Limb (tissue), 2 donors: ENCODE measurements around the gene HOXA11.
A peak's percentile ranks its signal among the peaks of the same experiment; 100 is the strongest.

Experiments used
- DNase-seq, 2 donors: peaks; one replicate each; pipeline ENCODE4 v3.0.0-alpha.2; 2016; ENCODE audit errors: extremely low spot score in 2 of 2

HOXA11 gene

DNA sequence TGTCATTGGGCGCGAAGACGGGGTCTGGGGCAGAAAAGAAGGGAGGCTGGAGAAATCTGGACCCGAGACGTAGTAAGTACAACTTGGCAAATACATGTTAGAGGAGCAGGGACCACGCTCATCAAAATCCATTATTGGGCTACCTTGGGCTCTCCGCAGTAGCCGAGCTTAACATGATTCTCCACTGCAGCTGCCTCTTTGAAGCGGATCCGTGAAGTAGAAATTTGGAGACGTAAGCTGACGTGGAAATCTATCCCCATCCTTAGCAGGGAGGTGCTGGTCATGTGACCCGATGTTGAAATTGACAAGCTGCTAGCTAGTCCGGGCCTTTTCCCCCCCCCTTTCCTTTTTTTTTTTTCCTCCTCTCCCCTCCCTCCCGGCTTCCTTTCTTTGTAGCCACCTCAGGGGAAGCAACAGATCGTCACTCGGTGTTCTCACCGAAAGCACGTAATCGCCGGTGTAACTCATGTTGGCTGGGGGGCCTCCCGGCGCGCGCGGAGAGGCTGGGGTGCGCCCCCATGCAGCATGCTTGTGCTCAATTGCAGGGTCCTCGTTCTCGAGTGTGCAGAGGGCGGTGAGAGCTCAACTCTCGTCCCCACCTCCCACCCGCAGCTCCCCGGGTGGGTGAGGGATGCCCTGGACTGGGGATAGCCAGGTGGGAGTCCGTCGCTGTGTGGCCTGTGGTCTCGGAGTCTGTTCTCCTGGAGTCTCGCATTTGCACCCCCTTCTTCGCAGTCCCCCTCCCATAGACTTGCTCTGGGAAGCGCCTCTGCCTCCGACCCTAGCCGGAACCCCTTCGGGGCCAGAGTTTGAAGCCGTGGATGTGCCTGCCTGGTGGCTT lies at the start of gene HOXA11:
Gene HOXA11, minus strand, starts transcription at position 220 of the 841 bp plus-strand sequence. Its CDS starts 88 bp downstream, at position 132.
- DNase-seq, result peak in 1 of 2 donors; percentile 72

DNA sequence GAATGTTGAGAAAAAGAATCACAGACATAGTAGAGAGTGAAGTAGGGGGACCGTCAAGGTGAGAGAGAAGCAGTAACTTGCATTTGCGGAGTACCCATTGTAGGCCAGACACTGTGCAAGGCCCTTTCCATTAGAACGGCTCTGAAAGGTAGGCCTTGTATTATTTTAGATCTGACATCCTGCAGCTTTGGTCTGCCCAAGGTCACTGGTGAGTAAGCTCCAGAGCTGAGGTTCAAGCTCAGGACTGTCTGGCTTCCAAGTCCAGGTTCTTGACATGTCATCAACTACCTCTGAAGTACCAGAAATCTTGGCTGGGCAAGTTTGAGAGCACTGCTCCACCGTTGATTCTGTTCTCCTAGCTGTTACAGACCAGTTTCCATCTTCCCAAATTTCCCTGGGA lies 44.4 kb upstream of the HOXA11 start:
- no peak for DNase-seq

- DNase-seq, result peak in 1 of 2 donors; percentile 58
These were observed 40.2 kb upstream of the HOXA11 start for GRCh38 chr7:27224983-27225934.

DNA sequence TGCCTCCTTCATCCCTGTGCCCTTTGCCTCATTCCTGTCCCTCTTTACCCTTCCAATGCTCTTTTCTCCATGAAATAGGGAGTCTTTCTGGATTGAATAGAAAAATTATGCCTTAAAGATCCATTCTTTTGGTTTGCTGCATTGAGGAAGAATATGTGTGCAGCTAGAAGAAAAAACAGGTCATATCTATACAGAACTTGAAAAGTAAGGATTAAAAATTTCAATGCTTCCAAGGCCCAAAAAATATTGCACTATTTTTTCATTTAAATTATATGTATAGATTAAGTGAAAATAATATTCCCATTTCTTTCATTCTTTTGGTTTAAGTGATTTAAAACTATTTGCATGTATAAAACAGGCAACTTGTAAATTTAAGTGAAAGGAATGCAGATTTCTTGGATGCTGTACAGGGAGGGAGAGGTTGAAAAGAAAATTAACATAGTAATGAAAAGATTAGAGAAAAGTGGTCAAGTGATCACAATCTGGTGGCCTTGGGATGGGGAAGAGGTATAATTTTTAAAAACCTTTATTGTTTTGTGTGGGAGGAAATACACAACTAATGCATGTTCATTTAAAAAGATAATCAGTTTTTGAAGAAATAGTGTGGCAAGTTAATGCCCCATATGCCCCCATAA lies 39.0 kb upstream of the HOXA11 start:
- no peak for DNase-seq

- no peak for DNase-seq
These were observed 36.3 kb upstream of the HOXA11 start for GRCh38 chr7:27221201-27221797.

- peak in 1 of 2 donors; percentile 38 for DNase-seq
These were observed 35.5 kb upstream of the HOXA11 start for GRCh38 chr7:27220440-27220955.

GRCh38 chr7:27219821-27220220 lies 34.8 kb upstream of the HOXA11 start:
- DNase-seq, result no peak

DNA sequence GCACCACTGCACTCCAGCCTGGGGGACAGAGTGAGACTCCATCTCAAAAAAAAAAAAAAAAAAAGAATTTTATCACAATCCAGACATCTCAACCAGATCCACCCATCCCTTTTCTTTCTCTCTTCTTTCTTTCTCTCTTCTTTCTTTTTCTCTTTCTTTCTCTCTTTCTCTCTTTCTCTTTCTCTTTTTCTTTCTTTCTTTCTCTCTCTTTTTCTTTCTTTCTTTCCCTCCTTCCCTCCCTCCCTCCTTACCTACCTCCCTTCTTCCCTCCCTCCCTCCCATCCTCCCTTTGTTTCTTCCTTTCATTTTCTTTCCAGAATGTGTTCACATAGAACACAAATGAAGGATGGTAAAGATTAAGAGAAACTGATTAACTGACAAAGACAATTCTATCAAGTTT lies 32.9 kb upstream of the HOXA11 start:
- no peak for DNase-seq

DNA sequence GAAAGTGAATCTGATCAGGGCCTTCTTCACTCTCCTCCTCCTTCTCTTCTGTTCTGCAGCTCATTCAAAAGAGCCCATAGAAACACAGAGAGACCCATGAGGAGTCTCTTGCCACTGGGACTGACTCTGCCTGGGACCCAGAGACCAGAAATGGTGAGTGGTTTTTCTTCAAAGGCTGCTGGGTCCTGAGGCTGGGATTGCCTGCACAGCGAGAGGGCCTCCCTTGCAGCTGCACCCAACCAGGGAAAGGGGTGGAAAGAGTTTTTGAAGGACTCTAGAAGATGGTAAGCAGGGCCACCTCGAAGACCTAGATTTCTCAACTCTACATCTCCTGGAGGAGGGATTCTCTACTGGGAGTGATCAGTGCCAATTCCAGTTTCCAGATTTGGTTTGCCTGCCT lies 30.3 kb upstream of the HOXA11 start:
- no peak for DNase-seq

- DNase-seq, result no peak
These were observed 29.4 kb upstream of the HOXA11 start for GRCh38 chr7:27214239-27214950.

DNA sequence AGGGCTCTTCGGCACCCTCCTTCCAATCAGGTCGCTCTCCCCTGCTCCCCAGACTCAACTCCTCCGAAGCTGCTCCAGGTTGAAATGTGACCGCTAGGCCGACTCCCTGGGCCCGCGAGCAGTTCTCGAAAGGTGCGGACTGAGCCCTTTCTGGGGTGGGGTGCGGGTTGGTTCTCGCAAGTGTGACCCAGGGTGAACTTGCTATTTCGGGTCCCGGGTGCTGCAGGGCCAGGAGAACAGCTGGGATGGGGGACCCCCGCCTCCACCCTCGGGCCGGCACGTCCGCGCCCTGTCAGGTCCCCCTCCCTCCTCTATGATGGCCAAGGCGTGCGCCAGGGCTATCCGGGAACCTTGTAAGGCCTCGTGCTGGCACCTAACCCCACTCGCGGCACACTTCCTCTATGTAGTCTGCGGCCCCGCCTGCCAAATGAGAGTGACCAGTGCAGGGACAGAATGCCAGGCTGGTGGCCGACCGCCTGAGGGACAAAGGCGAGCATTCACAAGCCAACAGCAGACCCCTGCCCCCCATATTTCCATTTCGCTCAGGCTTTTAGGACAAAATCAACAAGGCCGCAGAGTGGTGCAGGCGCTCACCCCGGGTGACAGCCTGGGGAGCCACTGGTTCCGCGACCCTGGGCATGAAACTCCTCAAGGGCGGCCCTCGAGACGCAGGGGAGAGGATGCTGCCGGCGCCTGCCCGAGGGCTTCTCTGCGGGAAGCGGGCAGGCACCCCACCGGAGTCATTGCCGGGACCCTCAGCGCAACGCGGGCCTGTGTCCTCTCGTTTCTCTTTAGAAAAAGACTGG lies 28.6 kb upstream of the HOXA11 start:
- DNase-seq, result no peak

- DNase-seq, result peak in 1 of 2 donors; percentile 56
These were observed 27.7 kb upstream of the HOXA11 start for GRCh38 chr7:27212497-27213432.

DNA sequence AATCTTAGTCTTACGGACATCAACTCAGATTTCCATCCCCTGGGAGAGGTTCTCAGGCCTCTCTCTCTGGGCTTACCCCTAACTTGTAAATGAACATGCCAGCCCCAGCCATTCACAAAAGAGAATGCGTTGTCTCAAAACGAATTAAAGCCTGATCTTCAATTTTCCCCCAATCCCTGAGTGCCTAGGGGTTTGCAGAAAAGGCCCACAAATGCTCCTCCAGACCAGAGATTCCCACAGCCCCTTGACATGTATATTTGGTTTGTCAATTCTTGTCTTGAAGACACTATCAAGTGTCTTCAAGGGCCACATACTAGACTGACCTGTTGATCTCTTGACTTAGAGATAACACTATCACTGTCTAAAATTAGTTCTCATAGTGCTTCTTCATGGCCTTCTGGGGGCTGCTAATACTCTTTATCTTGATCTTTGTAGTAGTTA lies 26.8 kb upstream of the HOXA11 start:
- DNase-seq, result peak in 1 of 2 donors; percentile 40

DNA sequence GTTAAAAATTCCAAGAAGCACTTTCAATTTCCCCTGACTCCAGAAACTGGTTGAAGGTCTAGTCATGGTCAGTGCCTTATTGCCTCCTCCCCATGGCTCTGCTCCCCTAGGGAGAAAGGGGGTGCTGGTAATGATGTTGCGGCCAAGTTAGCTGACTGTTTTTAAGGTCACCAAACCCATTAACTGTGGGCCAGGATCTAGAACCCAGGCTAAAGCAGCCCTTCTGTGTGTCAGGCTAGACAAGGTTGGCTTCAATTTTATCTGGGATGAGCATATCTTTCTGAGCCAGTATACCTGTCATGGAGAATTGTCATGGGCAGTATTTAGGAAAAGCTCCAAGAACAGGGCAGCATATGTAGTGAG lies 26.0 kb upstream of the HOXA11 start:
- no peak for DNase-seq

DNA sequence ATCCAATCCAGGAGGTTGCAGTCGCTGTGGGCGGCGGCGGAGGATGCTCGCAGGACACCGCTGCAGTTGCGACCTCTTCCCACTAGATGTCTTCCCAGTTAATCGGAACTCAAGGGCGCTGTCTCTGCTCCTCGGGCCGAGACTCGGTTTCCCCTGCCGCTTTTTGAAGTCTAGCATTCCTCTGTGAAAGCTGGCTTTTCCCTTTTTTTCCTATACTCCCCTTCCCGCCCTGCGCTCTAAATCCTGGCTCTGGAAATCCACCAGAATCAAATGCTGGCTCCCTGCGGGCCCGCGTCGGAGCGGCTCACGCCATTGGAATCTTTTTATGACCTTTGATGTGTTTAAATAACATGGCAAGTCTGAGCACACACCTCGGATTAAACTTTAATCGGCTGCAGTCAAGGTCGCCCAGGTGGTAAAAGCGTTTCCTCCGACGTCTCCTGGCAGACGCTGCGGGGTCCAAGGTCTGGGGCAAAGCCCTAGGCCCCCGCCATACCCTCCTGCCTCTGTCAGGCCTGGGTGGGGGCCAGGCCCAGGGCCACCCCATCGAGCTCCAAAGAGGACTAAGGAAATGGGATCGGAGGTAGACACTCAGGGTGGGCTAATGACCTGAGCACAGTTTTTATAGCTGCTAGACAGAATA lies 25.5 kb upstream of the HOXA11 start:
- DNase-seq, result peak in 1 of 2 donors; percentile 74

DNA sequence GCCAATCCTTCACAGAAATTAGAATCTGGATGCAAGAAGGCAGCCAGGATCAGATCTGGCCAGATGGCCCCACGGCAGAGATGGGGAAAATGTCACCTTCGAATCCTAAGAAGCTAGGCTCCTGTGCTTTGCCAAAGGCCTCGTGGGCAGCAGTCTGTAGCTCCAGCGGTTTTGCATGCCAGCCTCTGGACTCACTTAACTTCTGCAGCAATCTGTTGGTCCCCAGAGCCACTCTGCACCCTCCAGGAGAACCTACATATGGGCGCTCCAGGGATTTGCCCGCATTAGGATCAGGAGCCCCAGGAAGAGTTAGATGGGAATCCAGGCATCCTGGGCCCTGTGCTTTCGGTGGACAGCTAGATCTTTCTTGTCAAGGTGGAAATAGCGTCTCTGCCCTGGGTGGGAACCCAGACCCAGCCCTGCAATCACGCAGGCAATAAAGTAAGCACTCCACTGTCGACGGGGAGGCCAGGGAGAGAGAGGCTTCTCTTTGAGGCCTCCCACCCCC lies 25.0 kb upstream of the HOXA11 start:
- peak in 1 of 2 donors; percentile 36 for DNase-seq

GRCh38 chr7:27208998-27209397 lies 24.0 kb upstream of the HOXA11 start:
- DNase-seq, result no peak
